Neutrophil (primary cell): Measurements from ENCODE around the gene PMVK.
A peak's percentile ranks its signal among the peaks of the same experiment; 100 is the strongest.

Experiments used
- H3K27ac ChIP-seq: fragments of 200-600 bp; sonication (generic); 2 replicates; pipeline ENCODE4 v1.5.1; 2016; ENCODE audit warnings: mild to moderate bottlenecking, moderate library complexity
- H3K27me3 ChIP-seq: fragments of 200-600 bp; sonication (generic); 2 replicates; pipeline ENCODE4 v1.6.0; 2016; ENCODE audit warnings: mild to moderate bottlenecking
- H3K36me3 ChIP-seq: fragments of 200-600 bp; sonication (generic); 2 replicates; pipeline ENCODE4 v1.5.1; 2017
- H3K4me1 ChIP-seq, 2 experiments: fragments of 200-600 bp in 1 of 2; sonication (generic) in 1 of 2; 1 replicate in 1 of 2; 2 replicates in 1 of 2; pipeline versions ENCODE4 v1.5.1 to v1.6.1; 2013 to 2016; ENCODE audit warnings: low read depth in 1 of 2, low read length in 1 of 2, mild to moderate bottlenecking in 1 of 2, moderate library complexity in 1 of 2; ENCODE audit not compliant: control insufficient read depth in 1 of 2, insufficient read depth in 1 of 2
- H3K4me3 ChIP-seq, 2 experiments: fragments of 200-600 bp in 1 of 2; sonication (generic) in 1 of 2; 1 replicate in 1 of 2; 2 replicates in 1 of 2; pipeline ENCODE4 v1.5.1; 2013 to 2016; ENCODE audit warnings: low read depth in 1 of 2, low read length in 1 of 2, mild to moderate bottlenecking in 1 of 2, moderate library complexity in 1 of 2
- H3K9me3 ChIP-seq: fragments of 200-600 bp; sonication (generic); 2 replicates; pipeline ENCODE4 v1.5.1; 2016
- TF ChIP-seq, protein P1 (sequence below): fragments of 200-600 bp; sonication (generic); IDR thresholded peaks from 2 replicates; pipeline ENCODE4 v1.5.1; 2016; ENCODE audit warnings: antibody characterized with exemption

The PMVK gene

DNA sequence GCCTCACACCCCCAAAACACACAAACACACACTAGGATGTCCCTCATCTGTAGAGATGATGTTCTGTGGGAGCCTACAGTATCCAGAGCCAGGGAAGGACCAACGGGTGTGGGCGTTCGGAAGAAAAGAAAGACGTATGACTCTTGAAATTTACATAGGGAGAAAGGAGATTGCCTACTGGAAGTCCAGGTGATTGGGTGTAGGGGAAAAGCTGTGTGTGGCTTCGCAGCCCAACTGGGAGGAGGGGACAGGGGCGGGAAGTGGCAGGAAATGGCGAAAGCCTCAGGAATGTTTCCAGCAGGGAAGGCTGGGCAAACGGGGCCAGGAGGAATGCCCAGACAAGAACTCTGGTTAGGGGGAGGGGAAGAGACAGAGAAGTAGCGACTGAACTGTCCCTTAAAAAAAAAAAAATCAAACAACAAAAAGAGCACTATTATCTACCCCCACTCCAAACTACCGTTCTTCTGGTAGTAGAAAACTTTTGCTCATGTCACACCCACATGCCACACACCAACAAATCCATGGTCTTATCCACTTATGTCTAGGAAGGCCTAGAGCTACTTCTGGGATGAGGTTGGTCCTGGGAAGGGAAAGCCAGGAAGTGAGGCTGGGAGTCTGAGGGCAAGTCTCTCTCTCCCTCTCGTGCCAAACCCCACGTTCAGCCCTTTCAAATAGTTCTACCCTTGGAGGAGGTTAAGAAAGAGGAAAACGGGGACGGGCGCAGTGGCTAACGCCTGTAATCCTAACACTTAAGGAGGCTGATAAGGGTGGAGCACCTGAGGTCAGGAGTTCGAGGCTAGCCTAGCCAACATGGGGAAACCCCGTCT, 36.2 kb upstream of the PMVK start:
- peaks cover 60 to 61% of the 10 kb centered on the region in 2 experiments for H3K4me1 ChIP-seq
- peak overlapping the region; percentile 98 for H3K27ac ChIP-seq
- peaks cover 16% of the 10 kb centered on the region for H3K36me3 ChIP-seq
- TF ChIP-seq, protein P1, sequence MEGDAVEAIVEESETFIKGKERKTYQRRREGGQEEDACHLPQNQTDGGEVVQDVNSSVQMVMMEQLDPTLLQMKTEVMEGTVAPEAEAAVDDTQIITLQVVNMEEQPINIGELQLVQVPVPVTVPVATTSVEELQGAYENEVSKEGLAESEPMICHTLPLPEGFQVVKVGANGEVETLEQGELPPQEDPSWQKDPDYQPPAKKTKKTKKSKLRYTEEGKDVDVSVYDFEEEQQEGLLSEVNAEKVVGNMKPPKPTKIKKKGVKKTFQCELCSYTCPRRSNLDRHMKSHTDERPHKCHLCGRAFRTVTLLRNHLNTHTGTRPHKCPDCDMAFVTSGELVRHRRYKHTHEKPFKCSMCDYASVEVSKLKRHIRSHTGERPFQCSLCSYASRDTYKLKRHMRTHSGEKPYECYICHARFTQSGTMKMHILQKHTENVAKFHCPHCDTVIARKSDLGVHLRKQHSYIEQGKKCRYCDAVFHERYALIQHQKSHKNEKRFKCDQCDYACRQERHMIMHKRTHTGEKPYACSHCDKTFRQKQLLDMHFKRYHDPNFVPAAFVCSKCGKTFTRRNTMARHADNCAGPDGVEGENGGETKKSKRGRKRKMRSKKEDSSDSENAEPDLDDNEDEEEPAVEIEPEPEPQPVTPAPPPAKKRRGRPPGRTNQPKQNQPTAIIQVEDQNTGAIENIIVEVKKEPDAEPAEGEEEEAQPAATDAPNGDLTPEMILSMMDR = no peak
- no peaks in the 10 kb centered on the region for H3K27me3 ChIP-seq
- H3K9me3 ChIP-seq = no peaks in the 10 kb centered on the region
- H3K4me3 ChIP-seq = peak overlapping the region; percentile 75 to 94

DNA sequence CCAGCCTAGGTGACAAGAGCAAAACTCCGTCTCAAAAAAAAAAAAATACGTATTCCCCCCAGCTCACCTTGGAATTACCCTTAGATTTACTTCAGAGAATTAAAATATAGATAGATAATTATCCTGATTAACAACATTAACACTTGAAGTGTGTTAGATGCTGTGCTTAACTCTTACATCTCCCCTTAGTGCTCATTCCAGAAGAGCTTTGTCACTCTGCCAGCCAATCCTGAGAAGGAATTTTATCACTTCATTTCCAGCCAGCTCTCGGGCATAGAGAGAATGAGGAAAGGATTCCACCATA, 35.6 kb upstream of the PMVK start:
- TF ChIP-seq, protein P1 = no peak
- H3K27ac ChIP-seq = peak overlapping the region; percentile 98
- no peaks in the 10 kb centered on the region for H3K9me3 ChIP-seq
- peaks cover 60 to 61% of the 10 kb centered on the region in 2 experiments for H3K4me1 ChIP-seq
- peaks cover 21% of the 10 kb centered on the region for H3K36me3 ChIP-seq
- H3K4me3 ChIP-seq = no peak overlapping the region
- no peaks in the 10 kb centered on the region for H3K27me3 ChIP-seq

DNA sequence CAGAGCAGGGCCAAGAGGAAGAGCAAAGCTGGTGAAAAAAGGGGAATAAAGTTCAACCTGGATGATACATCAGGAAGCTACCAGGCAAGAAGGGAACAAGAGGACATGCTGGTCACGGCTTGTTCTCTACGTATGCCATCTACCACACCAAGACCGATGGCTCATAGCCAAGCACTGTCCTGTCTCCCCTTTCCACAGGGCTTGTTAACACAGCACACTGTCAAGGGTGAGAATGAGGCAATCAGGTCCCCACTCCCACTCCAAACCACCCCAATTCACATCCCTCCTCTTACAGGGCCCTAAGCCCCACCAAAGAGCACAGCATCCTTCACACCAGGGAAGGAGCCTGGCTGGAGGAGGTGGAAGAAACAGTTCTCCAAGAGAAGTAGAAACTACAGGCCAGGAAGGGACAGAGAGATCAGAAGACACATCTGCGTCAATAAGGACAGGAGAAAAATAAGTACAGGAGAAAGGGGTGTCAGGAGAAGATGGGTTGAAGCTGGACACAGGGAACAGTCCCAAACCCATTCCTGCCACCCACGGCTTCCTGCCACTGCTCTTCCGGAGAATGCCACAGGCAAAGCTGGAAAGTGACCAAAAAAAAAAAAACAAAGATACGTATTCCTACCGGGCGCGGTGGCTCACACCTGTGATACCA, 35.0 kb upstream of the PMVK start:
- Histone ChIP-seq H3K27me3 (no peaks in the 10 kb centered on the region), H3K4me3 (no peak overlapping the region), H3K9me3 (no peaks in the 10 kb centered on the region), H3K27ac (peak overlapping the region; percentile 69), H3K4me1 (peaks cover 56 to 58% of the 10 kb centered on the region in 2 experiments), H3K36me3 (peaks cover 28% of the 10 kb centered on the region)
- TF ChIP-seq, protein P1 = no peak

DNA sequence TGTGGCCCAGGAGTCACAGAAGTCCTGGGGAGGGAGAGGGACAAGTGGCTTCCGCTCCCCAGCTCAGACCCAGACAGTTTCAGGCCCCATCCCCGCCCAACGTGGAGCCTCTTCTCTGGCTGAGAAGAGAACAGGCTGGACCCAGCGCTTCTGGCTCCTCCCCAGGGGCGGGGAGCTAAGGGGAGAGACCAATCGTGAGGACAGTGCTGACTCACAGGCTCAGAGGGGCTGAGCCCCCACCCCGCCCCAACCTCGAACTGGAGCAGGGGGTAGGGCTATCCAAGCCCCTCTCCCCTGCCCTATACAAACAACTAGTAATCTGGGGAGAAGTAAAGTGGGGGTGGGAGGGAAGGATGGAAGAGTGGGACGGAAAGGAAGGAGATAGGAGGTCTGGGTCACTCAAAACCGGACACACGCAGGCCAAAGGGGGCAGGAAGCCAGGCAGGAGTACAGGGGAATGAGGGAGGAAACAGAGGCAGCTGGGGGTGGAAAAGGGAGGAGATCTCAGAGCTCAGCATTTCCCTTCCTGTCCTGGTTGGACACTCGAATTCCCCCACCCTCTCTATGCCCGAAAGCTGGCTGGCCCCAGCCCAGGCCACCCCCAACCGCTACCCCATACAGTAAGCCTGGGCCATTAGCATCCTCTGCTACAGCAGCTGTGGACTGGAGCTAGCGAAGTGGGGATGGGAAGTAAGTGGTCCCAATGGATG, 34.3 kb upstream of the PMVK start, which contains the start of gene SHC1:
TSS of gene SHC1 (minus strand) at position 117 of the 710 bp plus-strand sequence. CDS start 221 bp downstream, outside the sequence.
- Histone ChIP-seq H3K27me3 (no peaks in the 10 kb centered on the region), H3K36me3 (peaks cover 35% of the 10 kb centered on the region), H3K4me3 (no peak within 1 kb of the TSS), H3K9me3 (no peaks in the 10 kb centered on the region), H3K27ac (peak within 1 kb of the TSS; percentile 69), H3K4me1 (peaks cover 50 to 51% of the 10 kb centered on the region in 2 experiments)
- TF ChIP-seq, protein P1 = no peak

DNA sequence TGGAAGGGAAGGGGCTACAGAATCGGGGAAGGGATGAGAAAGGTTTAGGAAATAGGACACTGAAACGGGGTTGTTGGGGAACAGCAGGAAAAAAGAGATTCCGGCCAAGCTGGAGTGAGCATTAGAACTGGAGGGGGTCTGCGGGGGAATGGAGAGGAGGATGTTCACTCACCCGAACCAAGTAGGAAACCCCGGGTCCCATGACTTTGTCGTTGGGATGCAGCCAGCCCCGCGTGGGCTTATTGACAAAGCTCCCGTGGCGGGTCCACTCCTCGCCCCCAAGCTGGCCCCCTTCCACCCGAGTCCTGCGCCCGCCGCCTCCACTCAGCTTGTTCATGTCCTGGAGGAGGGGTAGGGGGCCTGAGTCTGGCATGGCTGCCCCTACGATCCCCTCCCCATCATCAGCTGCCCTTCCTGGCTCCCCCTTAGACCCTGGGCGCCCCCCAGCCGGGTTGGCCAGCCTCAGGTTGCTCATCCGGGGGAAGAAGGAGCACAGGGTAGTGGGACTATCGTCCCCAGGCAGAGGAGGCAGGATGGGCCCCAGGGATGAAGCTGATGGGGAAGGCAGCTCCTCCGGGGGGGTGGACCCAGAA, 33.4 kb upstream of the PMVK start:
- Histone ChIP-seq H3K4me3 (no peak overlapping the region), H3K36me3 (peaks cover 43% of the 10 kb centered on the region), H3K27me3 (no peaks in the 10 kb centered on the region), H3K9me3 (no peaks in the 10 kb centered on the region), H3K27ac (no peak overlapping the region), H3K4me1 (peaks cover 41 to 42% of the 10 kb centered on the region in 2 experiments)
- TF ChIP-seq, protein P1 = no peak
